H9 (cell line): Measurements from ENCODE around the gene BRSK2. TPM values are rescaled to one million over a fixed set of nuclear protein-coding genes. Genes with fewer than 3 reads are reported as not detected.

Source experiments
- DNase-seq: peaks from one replicate; pipeline ENCODE4 v3.0.0-alpha.2; 2017
- H2AFZ ChIP-seq: one replicate; pipeline ENCODE4 v1.6.1; 2013; ENCODE audit warnings: mild to moderate bottlenecking, low read length, control low read depth, moderate library complexity
- H2AK5ac ChIP-seq: 2 replicates; pipeline ENCODE4 v1.6.1; 2013; ENCODE audit warnings: low read length, control low read depth, mixed read lengths; ENCODE audit not compliant: insufficient read length
- H2BK120ac ChIP-seq: one replicate; pipeline ENCODE4 v1.6.1; 2013; ENCODE audit warnings: low read depth, mild to moderate bottlenecking, low read length, control low read depth, inconsistent platforms; ENCODE audit not compliant: poor library complexity, severe bottlenecking
- H2BK12ac ChIP-seq: 2 replicates; pipeline ENCODE4 v1.6.1; 2013; ENCODE audit warnings: low read length, control low read depth, mixed read lengths, low read depth; ENCODE audit not compliant: insufficient read length
- H2BK15ac ChIP-seq: 2 replicates; pipeline ENCODE4 v1.6.1; 2013; ENCODE audit warnings: low read depth, low read length, control low read depth
- H2BK20ac ChIP-seq: one replicate; pipeline ENCODE4 v1.6.1; 2013; ENCODE audit warnings: low read depth, mild to moderate bottlenecking, low read length, control low read depth, inconsistent platforms; ENCODE audit not compliant: poor library complexity, severe bottlenecking
- H2BK5ac ChIP-seq: 2 replicates; pipeline ENCODE4 v1.6.1; 2013; ENCODE audit warnings: low read length, control low read depth, mixed read lengths; ENCODE audit not compliant: insufficient read length
- H3K14ac ChIP-seq: 2 replicates; pipeline ENCODE4 v1.6.1; 2013; ENCODE audit warnings: low read length, control low read depth; ENCODE audit not compliant: insufficient read depth
- H3K18ac ChIP-seq: 2 replicates; pipeline ENCODE4 v1.6.1; 2013; ENCODE audit warnings: low read depth, mild to moderate bottlenecking, mixed read lengths, low read length, control low read depth; ENCODE audit not compliant: insufficient read length
- H3K23ac ChIP-seq: 2 replicates; pipeline ENCODE4 v1.6.1; 2013; ENCODE audit warnings: low read length, control low read depth, mixed read lengths, low read depth; ENCODE audit not compliant: insufficient read length
- H3K23me2 ChIP-seq: 2 replicates; pipeline ENCODE4 v1.6.1; 2013; ENCODE audit warnings: low read depth, mild to moderate bottlenecking, mixed read lengths, low read length, control low read depth; ENCODE audit not compliant: insufficient read length, poor library complexity, severe bottlenecking
- H3K27ac ChIP-seq: 2 replicates; pipeline ENCODE4 v1.5.1; 2013; ENCODE audit warnings: low read length, control low read depth, mixed read lengths, low read depth; ENCODE audit not compliant: insufficient read length
- H3K27me3 ChIP-seq: 2 replicates; pipeline ENCODE4 v1.6.1; 2013; ENCODE audit warnings: low read length, control low read depth, inconsistent platforms; ENCODE audit not compliant: insufficient read depth
- H3K4ac ChIP-seq: 2 replicates; pipeline ENCODE4 v1.6.1; 2013; ENCODE audit warnings: low read depth, mild to moderate bottlenecking, control low read depth, inconsistent platforms, low read length, moderate library complexity
- H3K4me1 ChIP-seq: 2 replicates; pipeline ENCODE4 v1.6.1; 2013; ENCODE audit warnings: low read length, control low read depth, inconsistent platforms; ENCODE audit not compliant: insufficient read depth
- H3K4me2 ChIP-seq: 2 replicates; pipeline ENCODE4 v1.6.1; 2013; ENCODE audit warnings: low read length, control low read depth, mixed read lengths; ENCODE audit not compliant: insufficient read length, insufficient read depth
- H3K56ac ChIP-seq: 2 replicates; pipeline ENCODE4 v1.6.1; 2013; ENCODE audit warnings: low read depth, mild to moderate bottlenecking, mixed read lengths, low read length, control low read depth; ENCODE audit not compliant: insufficient read length
- H3K79me1 ChIP-seq: 2 replicates; pipeline ENCODE4 v1.6.1; 2013; ENCODE audit warnings: low read depth, mild to moderate bottlenecking, moderate library complexity, low read length, control low read depth, inconsistent platforms; ENCODE audit not compliant: insufficient read depth, poor library complexity, severe bottlenecking
- H3K79me2 ChIP-seq: 2 replicates; pipeline ENCODE4 v1.6.1; 2013; ENCODE audit warnings: low read length, control low read depth, inconsistent platforms; ENCODE audit not compliant: insufficient read depth
- H3K9ac ChIP-seq: 2 replicates; pipeline ENCODE4 v1.6.1; 2013; ENCODE audit warnings: low read length, control low read depth, mixed read lengths; ENCODE audit not compliant: insufficient read length; ENCODE audit errors: extremely low read depth
- H3K9me3 ChIP-seq: one replicate; pipeline ENCODE4 v1.6.1; 2013; ENCODE audit warnings: low read depth, low read length, inconsistent platforms; ENCODE audit not compliant: control insufficient read depth
- H3T11ph ChIP-seq: one replicate; pipeline ENCODE4 v1.6.1; 2013; ENCODE audit warnings: mild to moderate bottlenecking, low read length, control low read depth, inconsistent platforms
- H4K20me1 ChIP-seq: one replicate; pipeline ENCODE4 v1.6.1; 2013; ENCODE audit not compliant: control insufficient read depth, insufficient read length, insufficient read depth
- H4K5ac ChIP-seq: 2 replicates; pipeline ENCODE4 v1.6.1; 2013; ENCODE audit warnings: low read depth, mild to moderate bottlenecking, mixed read lengths, low read length, control low read depth; ENCODE audit not compliant: insufficient read length
- H4K8ac ChIP-seq: replicated peaks from 2 replicates; pipeline ENCODE4 v1.6.1; 2013; ENCODE audit warnings: low read length, control low read depth, mixed read lengths, low read depth; ENCODE audit not compliant: insufficient read length
- H4K91ac ChIP-seq: 2 replicates; pipeline ENCODE4 v1.6.1; 2013; ENCODE audit warnings: low read depth, mild to moderate bottlenecking, moderate library complexity, mixed read lengths, low read length, control low read depth; ENCODE audit not compliant: insufficient read length
- H3K27ac Mint-ChIP-seq, 3 experiments: 2 replicates in 2 of 3; 3 replicates in 1 of 3; pipeline ENCODE4 v1.8.0; 2020 to 2021; ENCODE audit warnings: mixed read lengths in 3 of 3, mild to moderate bottlenecking in 1 of 3, moderate library complexity in 1 of 3
- H3K27me3 Mint-ChIP-seq: 2 replicates; pipeline ENCODE4 v1.8.0; 2021; ENCODE audit warnings: low read depth, mild to moderate bottlenecking, moderate library complexity, mixed read lengths
- H3K36me3 Mint-ChIP-seq, 3 experiments: 2 replicates in 2 of 3; 3 replicates in 1 of 3; pipeline ENCODE4 v1.8.0; 2020 to 2021; ENCODE audit warnings: low read depth in 3 of 3, mixed read lengths in 3 of 3; ENCODE audit not compliant: insufficient read depth in 1 of 3
- H3K4me1 Mint-ChIP-seq, 2 experiments: 2 replicates each; pipeline ENCODE4 v1.8.0; 2020; ENCODE audit warnings: mixed read lengths in 2 of 2
- H3K4me3 Mint-ChIP-seq, 2 experiments: 2 replicates in 1 of 2; 3 replicates in 1 of 2; pipeline ENCODE4 v1.8.0; 2020 to 2021; ENCODE audit warnings: mild to moderate bottlenecking in 2 of 2, mixed read lengths in 2 of 2, moderate library complexity in 1 of 2
- H3K9me3 Mint-ChIP-seq, 2 experiments: 2 replicates in 1 of 2; 3 replicates in 1 of 2; pipeline ENCODE4 v1.8.0; 2020; ENCODE audit warnings: mild to moderate bottlenecking in 2 of 2, mixed read lengths in 2 of 2, moderate library complexity in 1 of 2
- CTCF ChIP-seq: fragments of 200-600 bp; sonication (generic); conservative IDR thresholded peaks from 3 replicates; pipeline ENCODE4 v1.8.0; 2021; ENCODE audit warnings: antibody characterized with exemption, mild to moderate bottlenecking
- WGBS: extraction: QIAGEN DNeasy Blood & Tissue Kit; methylation state at CpG from one replicate; pipeline ENCODE4 v1.1.7; 2013; ENCODE audit warnings: missing lambda C conversion rate, low lambda C conversion rate, mixed read lengths; ENCODE audit not compliant: insufficient read length; ENCODE audit errors: extremely low coverage; 5-methylcytosine and 5-hydroxymethylcytosine counted together
- total RNA-seq: library from RNA; stranded (reverse); gene quantifications from 2 replicates; pipeline ENCODE4 v1.2.1, GENCODE V29; 2021

Gene BRSK2
- total RNA-seq, 1 experiment from 2014 or later, result 28.4 TPM

GRCh38 chr11:1459219-1459575 lies 69.5 kb downstream of the BRSK2 start:
- Mint-ChIP-seq H3K4me1 (peaks cover 3 to 14% of the 10 kb centered on the region in 2 experiments; a peak in 3 of 4 replicates), H3K9me3 (no peaks in the 10 kb centered on the region), H3K27me3 (no peaks in the 10 kb centered on the region), H3K4me3 (no peak overlapping the region), H3K36me3 (peaks cover 2 to 6% (median 5%) of the 10 kb centered on the region in 3 experiments; a peak in 1 of 7 replicates), H3K27ac (no peak overlapping the region; a peak in 1 of 7 replicates)
- H3K4ac ChIP-seq, result no peak overlapping the region
- no peak overlapping the region for H4K91ac ChIP-seq
- H3K27me3 ChIP-seq, result no peaks in the 10 kb centered on the region
- WGBS, result no CpG with 5 or more reads among the region's 14 CpGs
- no peak overlapping the region for H2AFZ ChIP-seq
- H4K20me1 ChIP-seq, result no peaks in the 10 kb centered on the region
- no peaks in the 10 kb centered on the region for H3K79me1 ChIP-seq
- H3K79me2 ChIP-seq, result no peaks in the 10 kb centered on the region
- H2BK5ac ChIP-seq, result no peak overlapping the region
- H3K23me2 ChIP-seq, result no peaks in the 10 kb centered on the region
- H3T11ph ChIP-seq, result no peak overlapping the region
- TF ChIP-seq CTCF, result no peak
- H3K27ac ChIP-seq, result no peak overlapping the region
- no peak overlapping the region for H2AK5ac ChIP-seq
- no peak overlapping the region for H2BK20ac ChIP-seq
- H3K4me2 ChIP-seq, result no peak overlapping the region
- H3K23ac ChIP-seq, result no peak overlapping the region
- no peak overlapping the region for H4K8ac ChIP-seq
- no peaks in the 10 kb centered on the region for H3K9me3 ChIP-seq
- H3K9ac ChIP-seq, result no peak overlapping the region
- no peak overlapping the region for H2BK12ac ChIP-seq
- H4K5ac ChIP-seq, result no peak overlapping the region
- no peak overlapping the region for H3K14ac ChIP-seq
- no peak overlapping the region for H3K56ac ChIP-seq
- H2BK120ac ChIP-seq, result no peak overlapping the region
- no peak for DNase-seq
- H3K4me1 ChIP-seq, result no peaks in the 10 kb centered on the region
- H3K18ac ChIP-seq, result no peak overlapping the region
- no peak overlapping the region for H2BK15ac ChIP-seq
